Fibroblast of lung (primary cell): ENCODE measurements around the gene GIGYF2.

Experiments
- EZH2 ChIP-seq: IDR thresholded peaks from 2 replicates; pipeline ENCODE4 v1.5.1; 2012; ENCODE audit warnings: low read length, control low read depth, mild to moderate bottlenecking; ENCODE audit errors: missing control alignments
- TF ChIP-seq, protein P1 (sequence below), 2 donors: IDR thresholded peaks in 1 of 2; conservative IDR thresholded peaks in 1 of 2; 1 replicate in 1 of 2; 2 replicates in 1 of 2; pipeline ENCODE4 v1.5.1; 2011 to 2012; ENCODE audit warnings: low read length in 2 of 2, control low read depth in 1 of 2, inconsistent platforms in 1 of 2, low read depth in 1 of 2, mild to moderate bottlenecking in 1 of 2

DNA sequence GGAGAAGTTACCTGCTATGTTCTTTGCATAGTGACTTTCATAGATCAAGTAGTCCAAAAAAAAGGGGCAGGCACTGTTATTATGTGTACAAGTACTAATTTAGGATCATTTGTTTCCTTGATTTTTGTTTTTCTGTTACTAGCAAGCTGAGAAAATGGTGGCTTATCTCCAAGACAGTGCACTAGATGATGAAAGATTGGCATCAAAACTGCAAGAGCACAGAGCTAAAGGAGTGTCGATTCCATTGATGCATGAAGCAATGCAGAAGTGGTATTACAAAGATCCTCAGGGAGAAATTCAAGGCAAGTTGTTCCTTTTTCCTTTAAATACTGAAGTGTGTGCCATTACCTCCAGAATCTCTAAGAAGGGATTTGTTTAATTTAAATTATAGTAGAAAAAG is 98.8 kb downstream of the GIGYF2 start:
- TF ChIP-seq, protein P1, sequence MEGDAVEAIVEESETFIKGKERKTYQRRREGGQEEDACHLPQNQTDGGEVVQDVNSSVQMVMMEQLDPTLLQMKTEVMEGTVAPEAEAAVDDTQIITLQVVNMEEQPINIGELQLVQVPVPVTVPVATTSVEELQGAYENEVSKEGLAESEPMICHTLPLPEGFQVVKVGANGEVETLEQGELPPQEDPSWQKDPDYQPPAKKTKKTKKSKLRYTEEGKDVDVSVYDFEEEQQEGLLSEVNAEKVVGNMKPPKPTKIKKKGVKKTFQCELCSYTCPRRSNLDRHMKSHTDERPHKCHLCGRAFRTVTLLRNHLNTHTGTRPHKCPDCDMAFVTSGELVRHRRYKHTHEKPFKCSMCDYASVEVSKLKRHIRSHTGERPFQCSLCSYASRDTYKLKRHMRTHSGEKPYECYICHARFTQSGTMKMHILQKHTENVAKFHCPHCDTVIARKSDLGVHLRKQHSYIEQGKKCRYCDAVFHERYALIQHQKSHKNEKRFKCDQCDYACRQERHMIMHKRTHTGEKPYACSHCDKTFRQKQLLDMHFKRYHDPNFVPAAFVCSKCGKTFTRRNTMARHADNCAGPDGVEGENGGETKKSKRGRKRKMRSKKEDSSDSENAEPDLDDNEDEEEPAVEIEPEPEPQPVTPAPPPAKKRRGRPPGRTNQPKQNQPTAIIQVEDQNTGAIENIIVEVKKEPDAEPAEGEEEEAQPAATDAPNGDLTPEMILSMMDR (conservative IDR thresholded peaks at IDR 0.05 in 1 of 2, IDR thresholded peaks at IDR 0.05 in 1 of 2; ENCODE audit: low read depth in 1 of 2, low read length in 2 of 2): no peak
- no peak for TF ChIP-seq EZH2
